AG08395 (cell line): ENCODE data around the gene MYB.

ENCODE experiments used
- DNase-seq: peaks from one replicate; pipeline ENCODE4 v3.0.0; 2012; ENCODE audit warnings: mixed read lengths, low spot score

Gene MYB

GRCh38 chr6:135251498-135252441 is 70.7 kb downstream of the MYB start:
- peak; percentile 27 for DNase-seq

DNA sequence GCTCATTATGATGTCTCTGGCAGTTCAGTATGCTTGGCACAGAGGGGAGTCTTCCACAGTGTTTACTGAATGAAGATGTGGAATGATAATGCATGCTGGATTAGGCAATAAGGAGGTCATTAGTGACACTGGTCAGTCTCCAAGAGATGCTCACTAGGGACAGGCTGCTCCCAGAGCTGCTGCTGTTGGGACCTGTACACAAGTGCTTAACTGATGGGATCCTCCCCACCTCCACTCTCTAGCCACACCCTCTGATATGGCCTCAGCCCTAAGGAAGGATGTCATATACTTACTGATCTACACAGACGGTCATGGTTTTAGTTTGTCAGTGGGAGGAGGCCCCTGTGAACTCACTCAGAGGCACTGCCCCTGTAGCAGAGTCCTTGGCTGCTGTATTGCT is 73.4 kb downstream of the MYB start:
- DNase-seq = no peak

GRCh38 chr6:135256866-135257265 is 75.8 kb downstream of the MYB start:
- no peak for DNase-seq

GRCh38 chr6:135257631-135258405 is 76.7 kb downstream of the MYB start:
- no peak for DNase-seq

- DNase-seq = no peak
Observed at GRCh38 chr6:135258970-135259369, 77.9 kb downstream of the MYB start.

DNA sequence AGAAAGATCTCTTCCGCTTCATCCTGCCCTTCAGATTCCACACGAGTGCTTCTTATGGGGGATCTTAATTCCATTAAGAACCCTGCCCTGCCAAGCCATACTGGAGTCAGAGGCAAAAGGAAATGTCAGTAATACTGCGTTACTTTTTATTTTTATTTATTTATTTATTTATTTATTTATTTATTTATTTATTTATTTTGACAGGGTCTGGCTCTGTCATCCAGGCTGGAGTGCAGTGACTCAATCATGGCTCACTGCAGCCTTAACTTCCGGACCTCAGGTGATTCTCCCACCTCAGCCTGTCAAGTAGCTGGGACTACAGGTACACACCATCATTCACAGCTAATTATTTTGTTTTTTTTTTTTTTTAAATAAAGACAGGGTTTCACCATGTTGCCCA is 79.5 kb downstream of the MYB start:
- no peak for DNase-seq

DNA sequence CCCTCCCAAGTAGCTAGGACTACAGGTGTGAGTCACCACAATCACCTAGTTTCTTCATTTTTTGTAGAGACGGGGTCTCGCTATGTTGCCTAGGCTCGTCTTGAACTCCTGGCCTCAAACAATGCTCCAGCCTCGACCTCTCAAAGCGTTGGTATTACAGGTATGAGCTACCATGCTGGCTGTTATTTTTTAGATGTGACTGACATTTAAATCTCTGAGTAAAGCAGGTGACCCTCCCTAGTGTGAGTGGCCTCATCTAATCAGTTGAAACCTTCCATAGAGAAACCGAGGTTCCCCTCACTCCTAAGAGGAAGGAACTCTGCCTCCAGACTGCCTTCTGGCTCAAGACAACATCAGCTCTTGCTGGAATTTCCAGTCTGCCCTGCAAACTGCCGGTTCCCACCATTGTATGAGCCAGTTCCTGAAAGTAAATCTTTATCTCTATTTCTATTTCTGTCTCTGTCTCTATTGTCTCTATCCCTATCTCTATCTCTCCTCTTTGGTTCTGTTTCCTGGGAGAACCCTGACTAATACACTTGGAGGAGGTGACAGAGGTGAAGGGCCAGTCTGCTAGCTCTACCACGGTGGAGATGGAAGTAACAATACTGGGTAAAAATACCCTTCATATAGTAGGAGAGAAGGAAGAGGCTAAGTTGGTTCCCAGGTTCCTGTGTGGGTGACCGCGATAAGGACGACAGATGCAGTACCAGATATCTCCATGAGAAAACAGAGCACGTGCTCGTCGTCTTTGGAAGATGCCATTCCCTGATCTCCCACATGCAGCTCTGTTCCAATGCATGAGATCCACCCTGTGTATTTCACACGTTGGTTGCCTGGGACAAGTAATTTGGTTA is 81.0 kb downstream of the MYB start:
- DNase-seq = no peak

DNA sequence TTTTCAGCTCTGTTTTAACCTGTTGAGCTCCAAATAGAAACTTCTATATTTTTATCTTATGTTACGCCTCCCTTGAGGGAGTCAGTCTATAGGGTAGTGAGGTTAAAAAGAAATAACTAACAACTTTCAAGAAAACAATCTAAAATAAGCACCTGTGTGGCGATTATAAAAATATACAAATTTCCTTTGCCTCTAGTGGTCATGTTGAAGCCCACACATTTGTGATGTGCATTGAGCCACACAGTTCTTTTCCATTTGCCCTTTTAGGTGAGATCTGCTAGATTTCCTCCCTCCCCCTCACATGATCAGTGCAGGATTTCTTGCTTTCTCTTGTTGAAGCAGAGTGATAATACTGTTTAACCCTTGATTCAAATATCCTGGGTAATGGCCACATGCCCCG is 84.2 kb downstream of the MYB start:
- DNase-seq = no peak

DNA sequence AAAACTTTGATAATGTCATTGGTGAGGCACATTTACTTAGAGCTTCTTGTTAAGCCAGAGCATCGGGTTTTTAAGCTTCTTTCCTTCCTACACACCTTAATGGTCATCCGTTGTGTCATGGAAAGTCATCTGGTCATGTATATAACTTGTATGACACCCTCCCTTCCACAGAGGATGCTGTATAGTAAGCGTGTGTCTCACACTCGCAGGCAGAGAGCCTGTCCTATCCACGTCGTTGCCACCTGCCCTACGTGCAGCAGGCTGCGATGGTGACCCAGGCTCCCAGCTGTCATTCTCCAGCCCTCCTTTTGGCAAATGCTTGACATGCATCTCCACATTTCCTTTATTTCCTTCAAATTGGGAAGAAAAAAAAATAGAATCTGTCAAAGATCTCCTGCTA is 85.6 kb downstream of the MYB start:
- DNase-seq = no peak

GRCh38 chr6:135267085-135267484 is 86.0 kb downstream of the MYB start:
- no peak for DNase-seq

DNA sequence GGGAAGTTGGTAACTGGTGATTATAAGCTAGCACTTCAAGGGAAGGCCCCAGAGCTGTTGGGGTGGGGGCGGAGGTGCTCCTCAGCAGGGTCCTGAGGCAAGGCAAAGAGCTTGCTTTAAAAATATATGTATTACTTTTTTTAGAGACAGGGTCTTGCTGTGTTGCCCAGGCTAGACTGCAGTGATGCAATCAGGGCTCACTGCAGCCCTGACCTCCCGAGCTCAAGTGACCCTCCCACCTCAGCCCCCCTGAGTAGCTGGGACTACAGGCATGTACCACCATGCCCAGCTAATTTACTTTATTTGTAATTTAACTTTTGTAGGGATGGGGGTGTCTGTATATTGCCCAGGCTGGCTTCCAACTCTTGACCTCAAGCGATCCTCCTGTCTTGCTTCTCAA is 87.2 kb downstream of the MYB start:
- DNase-seq = no peak

- no peak for DNase-seq
Observed at GRCh38 chr6:135268740-135269139, 87.6 kb downstream of the MYB start.
